ENCODE results near the gene TMEM256.

TMEM256 gene

DNA sequence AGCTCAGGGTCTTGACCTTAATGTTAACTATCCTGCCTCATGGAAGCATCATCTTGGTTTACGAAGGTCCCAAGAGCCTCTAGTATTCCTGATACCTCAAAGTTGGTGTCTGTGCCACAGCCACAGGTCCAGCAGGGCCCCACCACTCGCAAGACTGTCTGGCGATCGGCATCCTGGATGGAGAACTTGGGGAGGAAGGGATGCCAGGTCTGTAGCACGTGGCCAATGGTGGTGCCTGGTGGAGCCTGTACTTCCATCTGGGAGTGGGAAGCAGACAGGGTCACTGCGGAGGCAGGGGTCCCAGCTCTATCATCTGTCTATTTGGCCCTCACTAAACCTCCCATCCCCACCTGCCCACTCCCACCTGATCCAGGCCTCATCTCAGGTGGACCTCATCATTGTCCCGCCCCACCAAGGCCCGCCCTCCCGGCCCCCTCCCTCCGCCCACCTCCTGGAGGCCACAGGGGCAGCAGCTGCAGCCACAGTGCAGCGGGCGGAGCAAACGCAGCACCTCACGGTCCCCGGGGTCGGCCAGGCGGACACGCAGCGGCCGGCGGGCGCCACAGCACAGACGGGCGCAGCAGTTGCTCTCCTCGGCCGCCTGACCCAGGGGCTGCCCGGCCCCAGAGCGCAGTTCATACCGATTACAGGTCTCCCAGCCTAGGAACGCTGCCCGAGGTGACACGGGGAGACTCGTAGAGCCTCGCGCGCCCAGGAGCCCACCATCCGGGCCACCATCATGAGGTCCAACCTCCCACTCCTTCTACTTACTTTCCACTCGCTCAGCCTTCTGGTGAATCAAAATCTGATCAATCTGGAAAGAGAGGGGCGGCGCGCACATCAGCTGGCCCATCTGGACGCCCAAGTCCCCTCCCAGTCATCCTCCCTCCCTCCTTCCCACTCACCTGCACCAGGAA lies 10.9 kb downstream of the TMEM256 start (continued):
- TF ChIP-seq ZFP3 (CRISPR knock-in tag; IDR thresholded peaks at IDR 0.05) (no peak), RARB (CRISPR knock-in tag; IDR thresholded peaks at IDR 0.05) (no peak), PPARA (CRISPR knock-in tag; IDR thresholded peaks at IDR 0.05; ENCODE audit: borderline replicate concordance) (no peak)

DNA sequence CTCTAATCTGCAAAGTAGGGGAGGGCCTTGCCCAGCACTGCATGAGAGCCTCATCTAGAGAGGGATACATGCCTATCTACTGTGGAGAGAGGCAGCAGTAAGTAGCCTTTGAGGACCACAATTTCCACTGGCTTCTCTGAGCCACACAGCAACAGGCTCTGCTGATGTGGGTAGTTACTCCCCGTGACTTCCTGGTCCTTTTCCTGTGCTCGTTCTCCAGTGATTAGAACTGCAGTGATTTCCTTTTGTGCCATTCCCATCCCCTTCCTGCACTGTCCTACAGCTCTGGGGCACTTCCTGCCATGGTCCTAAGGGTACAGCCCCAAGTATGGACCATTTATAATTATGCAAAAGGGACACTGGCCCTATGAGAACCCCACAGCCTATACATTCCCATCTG lies 12.6 kb downstream of the TMEM256 start:
- no peak for ATAC-seq
- TF ChIP-seq ZC3H10 (CRISPR knock-in tag; IDR thresholded peaks at IDR 0.05) (no peak), ZFP3 (CRISPR knock-in tag; IDR thresholded peaks at IDR 0.05) (no peak), OSR1 (CRISPR knock-in tag; IDR thresholded peaks at IDR 0.05) (no peak), ZNF8 (CRISPR knock-in tag; IDR thresholded peaks at IDR 0.05) (no peak), RARB (CRISPR knock-in tag; IDR thresholded peaks at IDR 0.05) (no peak), ESRRG (CRISPR knock-in tag; IDR thresholded peaks at IDR 0.05) (no peak), PPARA (CRISPR knock-in tag; IDR thresholded peaks at IDR 0.05; ENCODE audit: borderline replicate concordance) (no peak), ZNF70 (CRISPR knock-in tag; IDR thresholded peaks at IDR 0.05) (no peak), BACH2 (CRISPR knock-in tag; IDR thresholded peaks at IDR 0.05; ENCODE audit: borderline replicate concordance) (no peak), ISL1 (CRISPR knock-in tag; IDR thresholded peaks at IDR 0.05) (no peak), SNAI2 (CRISPR knock-in tag; IDR thresholded peaks at IDR 0.05) (no peak), ZFP30 (CRISPR knock-in tag; IDR thresholded peaks at IDR 0.05) (no peak), TCF4 (CRISPR knock-in tag; IDR thresholded peaks at IDR 0.05; ENCODE audit: borderline replicate concordance) (no peak), ZNF565 (CRISPR knock-in tag; conservative IDR thresholded peaks at IDR 0.05; ENCODE audit: low read depth) (no peak)
- TF ChIP-seq, protein P1, sequence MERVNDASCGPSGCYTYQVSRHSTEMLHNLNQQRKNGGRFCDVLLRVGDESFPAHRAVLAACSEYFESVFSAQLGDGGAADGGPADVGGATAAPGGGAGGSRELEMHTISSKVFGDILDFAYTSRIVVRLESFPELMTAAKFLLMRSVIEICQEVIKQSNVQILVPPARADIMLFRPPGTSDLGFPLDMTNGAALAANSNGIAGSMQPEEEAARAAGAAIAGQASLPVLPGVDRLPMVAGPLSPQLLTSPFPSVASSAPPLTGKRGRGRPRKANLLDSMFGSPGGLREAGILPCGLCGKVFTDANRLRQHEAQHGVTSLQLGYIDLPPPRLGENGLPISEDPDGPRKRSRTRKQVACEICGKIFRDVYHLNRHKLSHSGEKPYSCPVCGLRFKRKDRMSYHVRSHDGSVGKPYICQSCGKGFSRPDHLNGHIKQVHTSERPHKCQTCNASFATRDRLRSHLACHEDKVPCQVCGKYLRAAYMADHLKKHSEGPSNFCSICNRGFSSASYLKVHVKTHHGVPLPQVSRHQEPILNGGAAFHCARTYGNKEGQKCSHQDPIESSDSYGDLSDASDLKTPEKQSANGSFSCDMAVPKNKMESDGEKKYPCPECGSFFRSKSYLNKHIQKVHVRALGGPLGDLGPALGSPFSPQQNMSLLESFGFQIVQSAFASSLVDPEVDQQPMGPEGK (CRISPR knock-in tag; IDR thresholded peaks at IDR 0.05; ENCODE audit: borderline replicate concordance) = no peak
- TF ChIP-seq, protein P2, sequence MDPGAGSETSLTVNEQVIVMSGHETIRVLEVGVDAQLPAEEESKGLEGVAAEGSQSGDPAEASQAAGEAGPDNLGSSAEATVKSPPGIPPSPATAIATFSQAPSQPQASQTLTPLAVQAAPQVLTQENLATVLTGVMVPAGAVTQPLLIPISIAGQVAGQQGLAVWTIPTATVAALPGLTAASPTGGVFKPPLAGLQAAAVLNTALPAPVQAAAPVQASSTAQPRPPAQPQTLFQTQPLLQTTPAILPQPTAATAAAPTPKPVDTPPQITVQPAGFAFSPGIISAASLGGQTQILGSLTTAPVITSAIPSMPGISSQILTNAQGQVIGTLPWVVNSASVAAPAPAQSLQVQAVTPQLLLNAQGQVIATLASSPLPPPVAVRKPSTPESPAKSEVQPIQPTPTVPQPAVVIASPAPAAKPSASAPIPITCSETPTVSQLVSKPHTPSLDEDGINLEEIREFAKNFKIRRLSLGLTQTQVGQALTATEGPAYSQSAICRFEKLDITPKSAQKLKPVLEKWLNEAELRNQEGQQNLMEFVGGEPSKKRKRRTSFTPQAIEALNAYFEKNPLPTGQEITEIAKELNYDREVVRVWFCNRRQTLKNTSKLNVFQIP (CRISPR knock-in tag; IDR thresholded peaks at IDR 0.05; ENCODE audit: borderline replicate concordance, low read depth) = no peak
- TF ChIP-seq, protein P3, sequence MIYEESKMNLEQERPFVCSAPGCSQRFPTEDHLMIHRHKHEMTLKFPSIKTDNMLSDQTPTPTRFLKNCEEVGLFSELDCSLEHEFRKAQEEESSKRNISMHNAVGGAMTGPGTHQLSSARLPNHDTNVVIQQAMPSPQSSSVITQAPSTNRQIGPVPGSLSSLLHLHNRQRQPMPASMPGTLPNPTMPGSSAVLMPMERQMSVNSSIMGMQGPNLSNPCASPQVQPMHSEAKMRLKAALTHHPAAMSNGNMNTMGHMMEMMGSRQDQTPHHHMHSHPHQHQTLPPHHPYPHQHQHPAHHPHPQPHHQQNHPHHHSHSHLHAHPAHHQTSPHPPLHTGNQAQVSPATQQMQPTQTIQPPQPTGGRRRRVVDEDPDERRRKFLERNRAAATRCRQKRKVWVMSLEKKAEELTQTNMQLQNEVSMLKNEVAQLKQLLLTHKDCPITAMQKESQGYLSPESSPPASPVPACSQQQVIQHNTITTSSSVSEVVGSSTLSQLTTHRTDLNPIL (CRISPR knock-in tag; IDR thresholded peaks at IDR 0.05; ENCODE audit: low read depth) = no peak
- TF ChIP-seq, protein P4, sequence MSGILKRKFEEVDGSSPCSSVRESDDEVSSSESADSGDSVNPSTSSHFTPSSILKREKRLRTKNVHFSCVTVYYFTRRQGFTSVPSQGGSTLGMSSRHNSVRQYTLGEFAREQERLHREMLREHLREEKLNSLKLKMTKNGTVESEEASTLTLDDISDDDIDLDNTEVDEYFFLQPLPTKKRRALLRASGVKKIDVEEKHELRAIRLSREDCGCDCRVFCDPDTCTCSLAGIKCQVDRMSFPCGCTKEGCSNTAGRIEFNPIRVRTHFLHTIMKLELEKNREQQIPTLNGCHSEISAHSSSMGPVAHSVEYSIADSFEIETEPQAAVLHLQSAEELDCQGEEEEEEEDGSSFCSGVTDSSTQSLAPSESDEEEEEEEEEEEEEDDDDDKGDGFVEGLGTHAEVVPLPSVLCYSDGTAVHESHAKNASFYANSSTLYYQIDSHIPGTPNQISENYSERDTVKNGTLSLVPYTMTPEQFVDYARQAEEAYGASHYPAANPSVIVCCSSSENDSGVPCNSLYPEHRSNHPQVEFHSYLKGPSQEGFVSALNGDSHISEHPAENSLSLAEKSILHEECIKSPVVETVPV (CRISPR knock-in tag; IDR thresholded peaks at IDR 0.05) = no peak

DNA sequence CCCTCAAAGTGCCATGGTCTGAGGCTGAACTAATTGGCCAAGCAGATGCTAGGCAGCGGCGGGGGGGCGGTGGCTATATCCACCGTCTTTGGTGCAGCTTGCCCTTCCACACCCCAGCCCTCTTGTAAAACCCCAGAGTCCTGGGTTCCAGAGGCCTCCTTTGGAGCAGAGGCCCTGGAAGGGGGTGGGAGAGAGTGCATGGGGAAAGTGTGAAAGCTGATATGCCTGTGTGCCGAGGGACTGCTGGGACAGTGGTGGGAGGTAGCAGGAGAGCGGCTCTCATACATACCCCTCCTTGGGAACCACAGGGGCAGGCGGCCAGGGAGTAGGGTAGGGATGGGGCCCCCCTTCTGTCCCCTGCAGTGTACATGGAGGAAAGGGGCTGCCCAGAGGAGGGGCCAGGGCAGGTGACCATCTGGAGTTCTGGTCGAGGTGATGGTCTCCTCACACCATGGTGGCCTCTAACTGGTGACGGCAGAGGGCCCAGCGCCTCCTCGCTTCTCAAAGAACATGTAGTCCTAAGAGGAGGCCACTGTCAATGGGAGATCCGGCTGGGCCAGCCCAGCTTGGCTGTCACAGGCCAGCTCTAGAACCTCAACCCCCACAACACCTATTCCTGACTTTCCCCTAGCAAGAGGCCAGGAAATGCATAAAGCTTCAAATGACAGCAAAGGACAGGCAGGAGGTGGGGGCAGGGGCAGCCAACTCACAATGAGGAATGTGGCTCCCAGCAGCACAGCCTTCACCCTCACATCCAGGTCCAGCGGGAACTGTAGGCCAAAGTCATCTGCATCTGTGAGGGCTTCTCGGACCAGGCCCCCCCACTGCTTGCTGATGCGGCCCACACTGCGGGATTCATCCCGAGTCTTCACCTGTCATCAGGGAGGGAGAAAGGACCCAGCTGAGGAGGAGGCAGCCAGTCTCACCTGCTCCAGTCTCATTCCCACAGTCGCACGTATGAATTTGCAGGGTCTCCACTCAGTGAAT lies 13.7 kb downstream of the TMEM256 start:
- no peak for ATAC-seq
- no peak for TF ChIP-seq ZC3H10 (CRISPR knock-in tag; IDR thresholded peaks at IDR 0.05)
- TF ChIP-seq, protein P3 (CRISPR knock-in tag; IDR thresholded peaks at IDR 0.05; ENCODE audit: low read depth) = no peak
- no peak for TF ChIP-seq ZNF70 (CRISPR knock-in tag; IDR thresholded peaks at IDR 0.05)
- TF ChIP-seq CSDC2 (CRISPR knock-in tag; IDR thresholded peaks at IDR 0.05) = no peak
- no peak for TF ChIP-seq ARNTL (CRISPR knock-in tag; IDR thresholded peaks at IDR 0.05; ENCODE audit: borderline replicate concordance, low read depth)
- TF ChIP-seq ESRRG (CRISPR knock-in tag; IDR thresholded peaks at IDR 0.05) = no peak
- no peak for TF ChIP-seq BACH2 (CRISPR knock-in tag; IDR thresholded peaks at IDR 0.05; ENCODE audit: borderline replicate concordance)
- TF ChIP-seq, protein P4 (CRISPR knock-in tag; IDR thresholded peaks at IDR 0.05) = no peak
- no peak for TF ChIP-seq ZFP30 (CRISPR knock-in tag; IDR thresholded peaks at IDR 0.05)
- TF ChIP-seq, protein P1 (CRISPR knock-in tag; IDR thresholded peaks at IDR 0.05; ENCODE audit: borderline replicate concordance) = no peak
- TF ChIP-seq TOX (CRISPR knock-in tag; IDR thresholded peaks at IDR 0.05; ENCODE audit: borderline replicate concordance) = no peak
- TF ChIP-seq SNAI2 (CRISPR knock-in tag; IDR thresholded peaks at IDR 0.05) = no peak
- no peak for TF ChIP-seq OSR1 (CRISPR knock-in tag; IDR thresholded peaks at IDR 0.05)
- TF ChIP-seq TCF4 (CRISPR knock-in tag; IDR thresholded peaks at IDR 0.05; ENCODE audit: borderline replicate concordance) = no peak
